Activated naive CD8-positive, alpha-beta T cell treated with anti-CD3 and anti-CD28 coated beads, Interleukin-2, amount 50 U/mL, for 24 hours (primary cell): ENCODE measurements around the gene BCAR1.
A peak's percentile ranks its signal among the peaks of the same experiment; 100 is the strongest.
"Not testable (repeated sequence)": the region's sequence is repeated elsewhere in the genome, so short reads cannot be mapped to it uniquely, and the experiment has no call there.

Experiments used
- ATAC-seq: fragments of 150-1000 bp; cut with Tn5 transposase; one replicate; pipeline ENCODE4 v1.10.0; 2021
- DNase-seq: peaks from one replicate; pipeline ENCODE4 v3.0.0; 2021
- H3K27ac Mint-ChIP-seq: one replicate; pipeline ENCODE4 v1.8.0; 2021; ENCODE audit warnings: mild to moderate bottlenecking, mixed read lengths
- H3K27me3 Mint-ChIP-seq: one replicate; pipeline ENCODE4 v1.8.0; 2021; ENCODE audit warnings: mixed read lengths
- H3K36me3 Mint-ChIP-seq: one replicate; pipeline ENCODE4 v1.8.0; 2021; ENCODE audit warnings: low read depth, mixed read lengths
- H3K4me1 Mint-ChIP-seq: one replicate; pipeline ENCODE4 v1.8.0; 2021; ENCODE audit warnings: mixed read lengths
- H3K4me3 Mint-ChIP-seq: one replicate; pipeline ENCODE4 v1.8.0; 2021; ENCODE audit warnings: mild to moderate bottlenecking, moderate library complexity, mixed read lengths
- H3K9me3 Mint-ChIP-seq: one replicate; pipeline ENCODE4 v1.8.0; 2021; ENCODE audit warnings: mixed read lengths

Gene BCAR1

GRCh38 chr16:75219838-75220237, 31.6 kb downstream of the BCAR1 start:
- peak; percentile 47 for ATAC-seq
- peaks cover 13% of the 10 kb centered on the region for H3K4me1 Mint-ChIP-seq
- peak overlapping the region; percentile 51 for H3K4me3 Mint-ChIP-seq
- H3K36me3 Mint-ChIP-seq: no peaks in the 10 kb centered on the region
- H3K27ac Mint-ChIP-seq: peak overlapping the region; percentile 25
- H3K9me3 Mint-ChIP-seq: no peaks in the 10 kb centered on the region
- no peak for DNase-seq
- no peaks in the 10 kb centered on the region for H3K27me3 Mint-ChIP-seq

DNA sequence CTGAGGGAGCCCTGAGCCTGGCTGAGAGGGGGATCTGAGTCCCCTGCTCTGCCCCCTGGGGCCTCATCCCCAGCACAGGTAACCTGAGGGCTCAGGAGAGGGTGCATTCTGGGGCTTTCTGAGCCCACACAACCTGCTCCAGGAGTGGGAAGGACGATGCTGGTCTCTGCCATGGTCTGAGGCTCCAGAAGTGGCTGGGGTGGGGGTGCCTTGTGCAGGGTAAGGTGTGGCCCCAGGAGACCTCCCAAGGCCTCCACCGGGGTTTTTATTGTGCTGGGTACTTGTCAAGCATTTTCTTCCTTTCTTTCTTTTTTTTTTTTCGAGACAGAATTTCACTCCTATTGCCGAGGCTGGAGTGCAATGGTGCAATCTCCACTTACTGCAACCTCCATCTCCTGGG, 32.3 kb downstream of the BCAR1 start:
- Mint-ChIP-seq H3K4me3 (no peak overlapping the region), H3K27ac (no peak overlapping the region), H3K27me3 (no peaks in the 10 kb centered on the region), H3K9me3 (no peaks in the 10 kb centered on the region), H3K4me1 (peaks cover 13% of the 10 kb centered on the region), H3K36me3 (no peaks in the 10 kb centered on the region)
- DNase-seq (no peak), ATAC-seq (no peak)

- DNase-seq: no peak
- ATAC-seq: no peak
These were observed 33.0 kb downstream of the BCAR1 start, which contains the start of gene CTRB1 for GRCh38 chr16:75218256-75219076. Gene CTRB1, plus strand, starts transcription at chr16:75218988. Its CDS starts 20 bp downstream, at chr16:75219008.

DNA sequence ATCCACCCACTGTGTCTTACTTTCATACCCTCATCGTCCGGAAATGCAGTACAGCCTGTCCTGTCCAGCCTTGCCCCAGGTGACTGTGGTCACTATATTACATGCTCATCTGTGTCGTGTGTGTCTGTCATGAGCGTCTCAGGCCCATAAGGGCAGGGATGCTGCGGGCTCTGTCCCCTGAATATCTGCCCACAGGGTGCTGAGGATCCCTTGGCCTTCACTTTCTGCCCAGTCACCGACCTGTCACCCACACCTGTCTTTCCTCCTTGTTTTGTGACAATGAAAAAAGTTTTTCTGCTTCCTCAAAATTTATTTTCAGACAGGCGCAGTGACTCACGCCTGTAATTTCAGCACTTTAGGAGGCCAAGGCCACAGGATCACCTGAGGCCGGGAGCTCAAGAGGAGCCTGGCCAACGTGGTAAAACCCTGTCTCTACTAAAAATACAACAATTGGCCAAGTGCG, 34.0 kb downstream of the BCAR1 start:
- Mint-ChIP-seq H3K4me1 (peaks cover 13% of the 10 kb centered on the region), H3K9me3 (no peaks in the 10 kb centered on the region), H3K27me3 (no peaks in the 10 kb centered on the region), H3K27ac (no peak overlapping the region), H3K4me3 (no peak overlapping the region), H3K36me3 (no peaks in the 10 kb centered on the region)
- DNase-seq (no peak), ATAC-seq (no peak)

More at GRCh38 chr16:75218256-75219076, 33.0 kb downstream of the BCAR1 start, which contains the start of gene CTRB1:
- Mint-ChIP-seq H3K4me3 (peak within 1 kb of the TSS; percentile 51), H3K27me3 (no peaks in the 10 kb centered on the region), H3K36me3 (no peaks in the 10 kb centered on the region), H3K4me1 (peaks cover 13% of the 10 kb centered on the region), H3K27ac (peak within 1 kb of the TSS; percentile 25), H3K9me3 (no peaks in the 10 kb centered on the region)

DNA sequence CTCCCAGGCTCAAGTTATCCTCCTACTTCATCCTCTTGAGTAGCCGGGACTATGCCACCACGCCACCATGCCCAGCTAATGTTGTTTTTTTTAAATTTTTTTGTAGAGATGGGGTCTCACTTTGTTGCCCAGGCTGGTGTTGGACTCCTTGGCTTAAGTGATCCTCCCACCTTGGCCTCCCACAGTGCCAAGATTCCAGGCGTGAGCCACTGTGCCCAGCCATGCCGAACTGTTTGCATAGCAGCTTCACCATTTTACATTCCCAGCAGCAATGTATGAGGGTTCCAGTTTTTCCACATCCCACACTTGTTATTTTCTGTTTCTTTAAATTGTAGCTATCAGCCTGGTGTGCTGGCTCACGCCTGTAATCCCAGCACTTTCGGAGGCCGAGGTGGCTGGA, 34.8 kb downstream of the BCAR1 start:
- Mint-ChIP-seq H3K27ac (no peak overlapping the region), H3K4me1 (peaks cover 13% of the 10 kb centered on the region), H3K36me3 (no peaks in the 10 kb centered on the region), H3K27me3 (no peaks in the 10 kb centered on the region), H3K9me3 (no peaks in the 10 kb centered on the region), H3K4me3 (no peak overlapping the region)
- DNase-seq: no peak
- ATAC-seq: no peak

- Mint-ChIP-seq H3K9me3 (no peaks in the 10 kb centered on the region), H3K4me1 (peaks cover 13% of the 10 kb centered on the region), H3K4me3 (no peak overlapping the region), H3K27ac (no peak overlapping the region), H3K27me3 (no peaks in the 10 kb centered on the region), H3K36me3 (no peaks in the 10 kb centered on the region)
- ATAC-seq: no peak
- DNase-seq: no peak
These were observed 35.3 kb downstream of the BCAR1 start for GRCh38 chr16:75216127-75216526.

DNA sequence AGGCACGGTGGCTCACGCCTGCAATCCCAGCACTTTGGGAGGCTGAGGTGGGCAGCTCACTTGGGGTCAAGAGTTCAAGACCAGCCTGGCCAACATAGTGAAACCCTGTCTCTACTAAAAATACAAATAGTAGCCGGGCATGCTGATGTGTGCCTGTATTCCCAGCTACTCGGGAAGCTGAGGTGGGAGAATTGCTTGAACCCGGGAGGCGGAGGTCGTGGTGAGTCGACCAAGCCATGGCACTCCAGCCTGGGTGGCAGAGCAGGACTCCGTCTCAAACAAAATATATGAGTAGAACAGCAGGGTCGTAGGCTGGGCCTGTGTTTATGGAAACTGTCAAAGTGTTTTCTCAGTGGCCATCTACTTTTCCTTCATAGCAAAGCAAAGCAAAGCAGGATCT, 40.1 kb downstream of the BCAR1 start:
- not testable (repeated sequence) for H3K27me3 Mint-ChIP-seq, H3K27ac Mint-ChIP-seq, ATAC-seq, H3K9me3 Mint-ChIP-seq, H3K4me3 Mint-ChIP-seq, DNase-seq, H3K36me3 Mint-ChIP-seq, H3K4me1 Mint-ChIP-seq

GRCh38 chr16:75209944-75210343, 41.5 kb downstream of the BCAR1 start:
- Mint-ChIP-seq H3K36me3 (no peaks in the 10 kb centered on the region), H3K4me1 (no peaks in the 10 kb centered on the region), H3K27ac (no peak overlapping the region), H3K9me3 (no peaks in the 10 kb centered on the region), H3K4me3 (no peak overlapping the region), H3K27me3 (no peaks in the 10 kb centered on the region)
- no peak for DNase-seq
- ATAC-seq: no peak

DNA sequence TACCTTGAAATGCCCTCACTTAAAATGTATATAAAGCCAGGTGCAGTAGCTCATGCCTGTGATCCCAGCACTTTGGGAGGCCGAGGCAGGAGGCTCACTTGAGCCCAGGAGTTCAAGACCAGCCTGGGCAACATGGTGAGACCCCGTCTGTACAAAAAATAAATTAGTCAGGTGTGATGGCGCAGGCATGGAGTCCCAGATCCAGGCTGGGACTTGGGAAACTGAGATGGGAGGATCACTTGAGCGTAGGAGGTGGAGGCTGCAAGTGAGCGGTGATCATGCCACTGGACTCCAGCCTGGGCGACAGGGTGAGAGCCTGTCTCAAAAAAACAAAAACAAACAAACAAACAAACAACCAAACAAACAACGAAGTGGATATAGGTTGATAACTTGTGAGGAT, 41.9 kb downstream of the BCAR1 start:
- DNase-seq, H3K4me3 Mint-ChIP-seq, H3K27me3 Mint-ChIP-seq, H3K36me3 Mint-ChIP-seq, ATAC-seq, H3K27ac Mint-ChIP-seq, H3K9me3 Mint-ChIP-seq, H3K4me1 Mint-ChIP-seq: not testable (repeated sequence)

DNA sequence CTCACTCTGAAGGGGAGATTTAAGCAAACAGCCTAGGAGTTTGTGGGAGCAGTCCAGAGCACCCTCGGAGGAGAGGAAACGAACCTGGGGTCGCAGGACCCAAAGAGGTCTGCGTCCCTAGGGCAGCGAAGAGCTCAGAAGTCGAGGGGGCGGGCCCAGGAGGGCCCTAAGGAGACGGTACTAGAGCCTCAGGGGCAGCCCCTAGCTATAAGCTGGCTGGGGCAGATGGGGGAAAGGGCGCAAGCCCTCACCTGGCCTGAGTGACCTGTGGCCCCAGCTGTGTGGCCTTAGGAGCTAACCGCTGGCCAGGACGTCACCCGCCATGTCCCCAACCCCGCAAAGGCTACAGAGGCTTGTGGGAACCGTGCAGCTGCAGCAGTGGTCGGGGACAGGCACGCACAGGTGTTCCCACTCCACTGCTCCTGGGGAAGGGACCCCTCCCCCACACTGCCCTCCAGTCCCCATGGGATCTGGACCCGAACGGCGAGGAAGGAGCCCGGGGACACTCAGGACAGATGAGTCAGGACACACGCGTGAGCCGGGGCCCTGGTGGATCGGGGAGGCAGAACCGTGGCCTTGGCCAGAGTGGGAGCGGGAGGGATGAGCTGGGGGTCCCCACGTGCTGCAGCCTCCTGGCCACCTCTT, 42.4 kb downstream of the BCAR1 start:
- DNase-seq (no peak), ATAC-seq (no peak)
- no peaks in the 10 kb centered on the region for H3K4me1 Mint-ChIP-seq
- H3K27ac Mint-ChIP-seq: no peak overlapping the region
- no peaks in the 10 kb centered on the region for H3K36me3 Mint-ChIP-seq
- H3K27me3 Mint-ChIP-seq: no peaks in the 10 kb centered on the region
- H3K4me3 Mint-ChIP-seq: no peak overlapping the region
- H3K9me3 Mint-ChIP-seq: no peaks in the 10 kb centered on the region

DNA sequence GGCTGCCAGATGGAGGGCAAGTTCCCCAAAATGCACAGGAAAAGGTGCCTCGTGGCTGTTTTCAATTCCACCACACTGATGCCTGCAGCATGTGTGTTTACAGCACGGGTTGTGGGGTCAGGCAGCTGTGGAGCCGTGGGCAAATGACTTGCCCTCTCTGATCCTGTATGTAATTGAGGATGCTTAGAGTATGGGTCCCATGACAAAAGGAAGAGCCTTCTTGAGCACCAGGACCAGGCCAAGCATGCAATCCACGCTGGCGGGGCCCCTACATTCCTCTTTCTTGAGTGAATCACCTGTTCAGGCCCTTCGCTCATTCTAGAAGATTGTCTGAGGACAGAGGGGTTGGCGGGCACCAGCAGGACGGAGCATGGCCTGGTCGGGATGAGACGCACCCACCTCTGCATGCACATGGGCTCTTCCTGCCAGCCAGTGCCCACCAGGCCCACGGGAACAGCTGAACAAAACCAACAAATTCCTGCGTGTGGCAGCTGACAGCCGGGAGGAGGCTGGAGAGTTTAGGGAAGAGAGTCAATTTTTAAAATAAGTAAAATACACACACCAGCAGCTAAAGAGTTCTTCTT, 43.1 kb downstream of the BCAR1 start:
- Mint-ChIP-seq H3K4me1 (no peaks in the 10 kb centered on the region), H3K27me3 (no peaks in the 10 kb centered on the region), H3K27ac (no peak overlapping the region), H3K9me3 (no peaks in the 10 kb centered on the region), H3K36me3 (no peaks in the 10 kb centered on the region), H3K4me3 (no peak overlapping the region)
- DNase-seq (no peak), ATAC-seq (no peak)

DNA sequence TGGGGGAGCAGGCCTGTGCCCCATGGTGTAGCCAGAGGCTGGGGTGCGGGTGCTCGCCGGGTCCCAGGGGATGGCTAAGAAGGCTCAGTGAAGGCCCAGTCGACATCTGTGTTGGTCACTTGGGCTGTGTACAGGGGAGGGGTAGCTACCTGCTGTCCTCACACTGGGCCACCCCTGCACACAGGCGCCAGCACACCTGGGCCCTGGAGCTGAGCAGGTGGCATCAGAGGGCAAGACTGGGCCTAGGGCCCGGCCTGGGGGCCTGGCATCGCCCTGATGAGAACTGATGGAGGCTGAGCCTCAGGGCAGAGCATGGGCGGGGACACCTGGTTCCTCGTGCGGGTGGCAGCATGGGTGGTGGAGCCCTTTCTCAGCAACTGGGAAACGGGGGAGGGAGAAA, 43.6 kb downstream of the BCAR1 start:
- Mint-ChIP-seq H3K27ac (no peak overlapping the region), H3K4me1 (no peaks in the 10 kb centered on the region), H3K36me3 (no peaks in the 10 kb centered on the region), H3K4me3 (no peak overlapping the region), H3K9me3 (no peaks in the 10 kb centered on the region), H3K27me3 (no peaks in the 10 kb centered on the region)
- DNase-seq (no peak), ATAC-seq (no peak)

DNA sequence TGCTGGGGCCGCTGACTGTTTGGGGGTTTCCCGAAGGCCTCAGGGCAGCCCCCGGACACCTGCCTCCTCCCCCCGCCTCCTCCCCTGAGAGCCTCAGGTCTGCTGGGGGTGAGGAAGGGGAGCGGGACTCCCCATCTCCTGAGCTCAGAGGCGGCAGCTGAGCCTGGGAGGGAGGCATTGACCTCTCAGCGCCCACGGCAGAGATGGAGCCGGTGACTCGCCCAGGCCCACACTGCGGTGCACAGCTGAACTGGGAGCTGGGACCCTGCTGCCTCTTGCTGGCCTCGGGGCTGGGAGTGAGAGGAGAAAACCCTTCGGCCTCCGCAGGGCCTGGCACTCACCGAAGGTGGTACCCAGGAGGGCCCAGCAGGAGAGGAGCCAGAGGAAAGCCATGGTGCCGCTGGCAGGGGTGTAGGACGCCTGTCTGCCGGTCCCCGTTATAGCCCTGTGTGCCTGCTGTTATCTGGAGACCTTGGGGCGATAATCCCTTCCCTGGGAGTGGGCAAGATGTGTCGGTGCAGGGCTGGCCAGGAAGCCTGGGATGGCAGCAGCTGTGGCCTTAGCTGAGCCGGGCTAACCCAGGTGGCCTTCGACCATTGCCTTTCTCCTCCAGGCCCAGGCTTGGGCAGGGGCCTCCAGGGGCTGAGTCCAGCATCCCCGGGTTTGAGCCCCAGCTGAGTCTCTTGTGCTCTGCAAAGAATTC, 44.5 kb downstream of the BCAR1 start, which contains the start of gene CTRB2:
TSS of gene CTRB2 (minus strand) at position 413 of the 703 bp plus-strand sequence. CDS start at position 393, 20 bp downstream.
- DNase-seq (no peak), ATAC-seq (no peak)
- no peaks in the 10 kb centered on the region for H3K9me3 Mint-ChIP-seq
- H3K36me3 Mint-ChIP-seq: no peaks in the 10 kb centered on the region
- H3K4me3 Mint-ChIP-seq: no peak within 1 kb of the TSS
- H3K27me3 Mint-ChIP-seq: no peaks in the 10 kb centered on the region
- H3K27ac Mint-ChIP-seq: no peak within 1 kb of the TSS
- H3K4me1 Mint-ChIP-seq: no peaks in the 10 kb centered on the region

GRCh38 chr16:75205961-75206748, 45.3 kb downstream of the BCAR1 start:
- not testable (repeated sequence) for ATAC-seq, H3K27me3 Mint-ChIP-seq, H3K4me1 Mint-ChIP-seq, DNase-seq, H3K27ac Mint-ChIP-seq, H3K9me3 Mint-ChIP-seq, H3K4me3 Mint-ChIP-seq, H3K36me3 Mint-ChIP-seq
